Measurements from ENCODE around the gene CCDC106.

The CCDC106 gene

GRCh38 chr19:55642153-55643002 lies 5.6 kb upstream of the CCDC106 start (continued):
- TF ChIP-seq ZNF366 (tag by site-specific recombination; conservative IDR thresholded peaks at IDR 0.05) (peak; percentile 39), ZSCAN4 (tag by site-specific recombination; IDR thresholded peaks at IDR 0.05) (no peak), ZNF677 (tag by site-specific recombination; IDR thresholded peaks at IDR 0.05) (0 out of 2 replicates have a peak, but pooled peaks have one; percentile 36), ZFHX2 (tag by site-specific recombination; conservative IDR thresholded peaks at IDR 0.05) (0 out of 2 replicates have a peak, but pooled peaks have one; percentile 14), GLIS1 (tag by site-specific recombination; IDR thresholded peaks at IDR 0.05) (peak; percentile 87), ZBTB20 (tag by site-specific recombination; IDR thresholded peaks at IDR 0.05) (peak; percentile 16; the same call in 1 of the 2 replicates), SP2 (tag by site-specific recombination; IDR thresholded peaks at IDR 0.05) (peak; percentile 18), MYNN (tag by site-specific recombination; IDR thresholded peaks at IDR 0.05; ENCODE audit: borderline replicate concordance) (no peak), ZNF335 (tag by site-specific recombination; conservative IDR thresholded peaks at IDR 0.05) (peak; percentile 77), ZNF600 (tag by site-specific recombination; IDR thresholded peaks at IDR 0.05) (no peak), ZNF704 (tag by site-specific recombination; IDR thresholded peaks at IDR 0.05) (no peak), CTCF (tag by site-specific recombination; IDR thresholded peaks at IDR 0.05) (no peak), ZNF549 (tag by site-specific recombination; IDR thresholded peaks at IDR 0.05) (no peak)

GRCh38 chr19:55643003-55643886 lies 4.8 kb upstream of the CCDC106 start, which contains the start of gene ZNF581:
TSS of gene ZNF581 (plus strand) at chr19:55643649. CDS start at chr19:55644572, 923 bp downstream.
- ChIA-PET CTCF (interaction anchor here (0.7 to 1.9 kb wide), 4 partner anchors 9 to 11 kb away, joined by 3 to 8 read pairs (median 4); no protein-coding TSS in a partner anchor), POLR2A (interaction anchor here (0.5 to 2.2 kb wide), 9 partner anchors 9 to 181 kb away, joined by 3 to 36 read pairs (median 5); partner anchors contain the start of genes U2AF2 and ZNF784)
- TF ChIP-seq ZNF214 (tag by site-specific recombination; IDR thresholded peaks at IDR 0.05; ENCODE audit: borderline replicate concordance) (no peak), ZNF146 (tag by site-specific recombination; IDR thresholded peaks at IDR 0.05) (peak; percentile 27; the same call in 1 of the 2 replicates), ZFP41 (tag by site-specific recombination; IDR thresholded peaks at IDR 0.05; ENCODE audit: borderline replicate concordance) (no peak), ZNF16 (tag by site-specific recombination; IDR thresholded peaks at IDR 0.05; ENCODE audit: low read depth) (no peak), ZNF785 (tag by site-specific recombination; IDR thresholded peaks at IDR 0.05) (peak; percentile 71; the same call in 1 of the 2 replicates), ZNF423 (tag by site-specific recombination; IDR thresholded peaks at IDR 0.05) (no peak), HOXD13 (CRISPR knock-in tag; IDR thresholded peaks at IDR 0.05; ENCODE audit: borderline replicate concordance) (peak; percentile 74; the same call in 1 of the 2 replicates), ZNF426 (tag by site-specific recombination; IDR thresholded peaks at IDR 0.05) (no peak), ZNF548 (tag by site-specific recombination; IDR thresholded peaks at IDR 0.05) (no peak), PRDM2 (tag by site-specific recombination; IDR thresholded peaks at IDR 0.05; ENCODE audit: borderline replicate concordance) (no peak), SP3 (tag by site-specific recombination; IDR thresholded peaks at IDR 0.05) (peak; percentile 95)

More at GRCh38 chr19:55643003-55643886, 4.8 kb upstream of the CCDC106 start, which contains the start of gene ZNF581:
- peak within 1 kb of the TSS; percentile 83 for H3K27ac ChIP-seq (ENCODE audit: extremely low read depth, low read depth, low read length)
- H3K36me3 ChIP-seq (ENCODE audit: control insufficient read depth in 2 of 2, insufficient read depth in 1 of 2, low read length in 2 of 2): peaks cover 17 to 21% of the 10 kb centered on the region in 2 experiments; a peak in 2 of 3 replicates
- peaks cover 27% of the 10 kb centered on the region for H3K4me1 ChIP-seq (ENCODE audit: control insufficient read depth, insufficient read depth, low read length)
- H3K4me3 ChIP-seq (ENCODE audit: low read depth, low read length): peak within 1 kb of the TSS; percentile 61
- no peaks in the 10 kb centered on the region for H3K9me3 ChIP-seq (ENCODE audit: control insufficient read depth, insufficient read depth, low read depth, low read length)
